Activated T-cell treated with anti-CD3 and anti-CD28 coated beads, Interleukin-2, amount 50 U/mL, for 1 hour (primary cell): ENCODE results near the gene HBM.
"Not testable (repeated sequence)": the region's sequence is repeated elsewhere in the genome, so short reads cannot be mapped to it uniquely, and the experiment has no call there.

ENCODE experiments used
- DNase-seq: peaks from one replicate; pipeline ENCODE4 v3.0.0-alpha.2; 2020

The HBM gene

GRCh38 chr16:188674-189073 is 22.9 kb downstream of the HBM start:
- peak; percentile 43 for DNase-seq

- DNase-seq = no peak
These were observed 23.9 kb downstream of the HBM start for GRCh38 chr16:189604-190186.

- DNase-seq = no peak
These were observed 26.1 kb downstream of the HBM start for GRCh38 chr16:191831-192230.

- DNase-seq = no peak
These were observed 26.9 kb downstream of the HBM start for GRCh38 chr16:192686-193085.

- DNase-seq = no peak
These were observed 27.7 kb downstream of the HBM start for GRCh38 chr16:193441-193840.

GRCh38 chr16:194516-194915 is 28.7 kb downstream of the HBM start:
- DNase-seq = no peak

- DNase-seq = no peak
These were observed 34.6 kb downstream of the HBM start for GRCh38 chr16:200388-200787.

- no peak for DNase-seq
These were observed 37.5 kb downstream of the HBM start for GRCh38 chr16:203246-203645.

GRCh38 chr16:204046-204445 is 38.3 kb downstream of the HBM start:
- DNase-seq = not testable (repeated sequence)

GRCh38 chr16:209359-209758 is 43.6 kb downstream of the HBM start:
- not testable (repeated sequence) for DNase-seq

- DNase-seq = not testable (repeated sequence)
These were observed 45.9 kb downstream of the HBM start for GRCh38 chr16:211631-212180.

- no peak for DNase-seq
These were observed 47.2 kb downstream of the HBM start for GRCh38 chr16:212999-213398.
